Measurements from ENCODE around the gene GPR27. TPM values are rescaled to one million over a fixed set of nuclear protein-coding genes. Genes with fewer than 3 reads are reported as not detected.

The GPR27 gene
- total RNA-seq, 2 donors from 2014 or later = 0.61 to 2.2 TPM

- Histone ChIP-seq H3K9me3 (no peaks in the 10 kb centered on the region), H3K4me1 (no peaks in the 10 kb centered on the region), H3K4me3 (no peak overlapping the region), H3K9ac (ENCODE audit: low read depth in 2 of 2, low read length in 2 of 2) (no peak overlapping the region), H3K27ac (no peak overlapping the region), H3K36me3 (no peaks in the 10 kb centered on the region), H3K27me3 (peaks cover 2% of the 10 kb centered on the region)
- no peak for DNase-seq
- intact Hi-C loops (cut with DNase I) = no loop called here
- TF ChIP-seq, protein P1, sequence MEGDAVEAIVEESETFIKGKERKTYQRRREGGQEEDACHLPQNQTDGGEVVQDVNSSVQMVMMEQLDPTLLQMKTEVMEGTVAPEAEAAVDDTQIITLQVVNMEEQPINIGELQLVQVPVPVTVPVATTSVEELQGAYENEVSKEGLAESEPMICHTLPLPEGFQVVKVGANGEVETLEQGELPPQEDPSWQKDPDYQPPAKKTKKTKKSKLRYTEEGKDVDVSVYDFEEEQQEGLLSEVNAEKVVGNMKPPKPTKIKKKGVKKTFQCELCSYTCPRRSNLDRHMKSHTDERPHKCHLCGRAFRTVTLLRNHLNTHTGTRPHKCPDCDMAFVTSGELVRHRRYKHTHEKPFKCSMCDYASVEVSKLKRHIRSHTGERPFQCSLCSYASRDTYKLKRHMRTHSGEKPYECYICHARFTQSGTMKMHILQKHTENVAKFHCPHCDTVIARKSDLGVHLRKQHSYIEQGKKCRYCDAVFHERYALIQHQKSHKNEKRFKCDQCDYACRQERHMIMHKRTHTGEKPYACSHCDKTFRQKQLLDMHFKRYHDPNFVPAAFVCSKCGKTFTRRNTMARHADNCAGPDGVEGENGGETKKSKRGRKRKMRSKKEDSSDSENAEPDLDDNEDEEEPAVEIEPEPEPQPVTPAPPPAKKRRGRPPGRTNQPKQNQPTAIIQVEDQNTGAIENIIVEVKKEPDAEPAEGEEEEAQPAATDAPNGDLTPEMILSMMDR (IDR thresholded peaks at IDR 0.05) = no peak
Observed at GRCh38 chr3:71791634-71792033, 38.0 kb downstream of the GPR27 start.

DNA sequence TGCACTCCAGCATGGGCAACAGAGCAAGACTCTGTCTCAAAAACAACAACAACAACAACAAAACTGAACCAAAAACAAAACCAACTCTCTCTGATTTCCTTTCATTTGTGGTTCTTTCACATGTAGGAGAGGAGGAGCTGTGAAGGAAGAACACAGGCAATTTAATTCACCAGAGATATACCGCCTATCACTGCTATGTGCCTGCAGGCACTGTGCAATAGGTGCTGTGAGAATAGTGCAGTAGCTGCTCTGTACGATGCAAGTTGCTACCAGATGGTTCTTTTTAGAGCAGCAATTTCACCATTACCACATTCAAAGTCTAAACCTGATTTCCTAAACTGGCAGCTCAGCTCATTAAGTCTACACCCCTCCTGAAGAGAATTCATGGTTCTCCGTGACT is 42.6 kb downstream of the GPR27 start:
- H3K27ac ChIP-seq = no peak overlapping the region
- no peaks in the 10 kb centered on the region for H3K27me3 ChIP-seq
- H3K4me3 ChIP-seq = no peak overlapping the region
- no peak overlapping the region for H3K9ac ChIP-seq (ENCODE audit: low read depth in 2 of 2, low read length in 2 of 2)
- H3K4me1 ChIP-seq = no peaks in the 10 kb centered on the region
- H3K36me3 ChIP-seq = no peaks in the 10 kb centered on the region
- intact Hi-C loops (cut with DNase I) = no loop called here
- DNase-seq = no peak
- TF ChIP-seq, protein P1 (IDR thresholded peaks at IDR 0.05) = no peak
- no peaks in the 10 kb centered on the region for H3K9me3 ChIP-seq

GRCh38 chr3:71797455-71797854 is 43.8 kb downstream of the GPR27 start:
- no peaks in the 10 kb centered on the region for H3K4me1 ChIP-seq
- no peak for DNase-seq
- no peak overlapping the region for H3K4me3 ChIP-seq
- no peaks in the 10 kb centered on the region for H3K9me3 ChIP-seq
- intact Hi-C loops (cut with DNase I) = no loop called here
- no peak overlapping the region for H3K27ac ChIP-seq
- H3K36me3 ChIP-seq = no peaks in the 10 kb centered on the region
- TF ChIP-seq, protein P1 (IDR thresholded peaks at IDR 0.05) = no peak
- H3K27me3 ChIP-seq = no peaks in the 10 kb centered on the region
- no peak overlapping the region for H3K9ac ChIP-seq (ENCODE audit: low read depth in 2 of 2, low read length in 2 of 2)

GRCh38 chr3:71800023-71800422 is 46.4 kb downstream of the GPR27 start:
- DNase-seq = no peak
- H3K9ac ChIP-seq (ENCODE audit: low read depth in 2 of 2, low read length in 2 of 2) = no peak overlapping the region
- H3K27me3 ChIP-seq = no peaks in the 10 kb centered on the region
- H3K36me3 ChIP-seq = no peaks in the 10 kb centered on the region
- TF ChIP-seq, protein P1 (IDR thresholded peaks at IDR 0.05) = no peak
- no peaks in the 10 kb centered on the region for H3K4me1 ChIP-seq
- no peak overlapping the region for H3K27ac ChIP-seq
- intact Hi-C loops (cut with DNase I) = no loop called here
- no peaks in the 10 kb centered on the region for H3K9me3 ChIP-seq
- no peak overlapping the region for H3K4me3 ChIP-seq

DNA sequence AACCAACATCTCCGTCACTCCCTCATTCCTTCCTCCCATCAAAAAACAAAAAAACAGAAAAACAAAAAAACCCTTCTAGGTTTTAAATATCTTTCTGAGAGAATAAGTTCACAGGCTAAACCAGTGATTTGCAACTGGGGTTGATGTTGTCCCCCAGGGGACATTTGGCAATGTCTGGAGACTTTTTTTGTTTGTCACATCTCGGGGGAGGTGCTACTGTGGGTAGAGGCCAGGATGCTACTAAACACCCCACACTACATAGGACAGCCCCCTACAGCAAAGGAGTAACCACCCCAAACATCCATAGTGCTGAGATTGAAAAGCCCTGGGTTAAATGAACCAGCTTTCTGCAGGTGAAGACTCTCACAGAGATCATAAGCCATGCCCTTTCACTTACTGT is 48.3 kb downstream of the GPR27 start:
- intact Hi-C loops (cut with DNase I) = no loop called here
- Histone ChIP-seq H3K4me3 (no peak overlapping the region), H3K27me3 (no peaks in the 10 kb centered on the region), H3K9ac (ENCODE audit: low read depth in 2 of 2, low read length in 2 of 2) (no peak overlapping the region), H3K4me1 (no peaks in the 10 kb centered on the region), H3K36me3 (no peaks in the 10 kb centered on the region), H3K9me3 (no peaks in the 10 kb centered on the region), H3K27ac (no peak overlapping the region)
- no peak for DNase-seq
- TF ChIP-seq, protein P1 (IDR thresholded peaks at IDR 0.05) = no peak

DNA sequence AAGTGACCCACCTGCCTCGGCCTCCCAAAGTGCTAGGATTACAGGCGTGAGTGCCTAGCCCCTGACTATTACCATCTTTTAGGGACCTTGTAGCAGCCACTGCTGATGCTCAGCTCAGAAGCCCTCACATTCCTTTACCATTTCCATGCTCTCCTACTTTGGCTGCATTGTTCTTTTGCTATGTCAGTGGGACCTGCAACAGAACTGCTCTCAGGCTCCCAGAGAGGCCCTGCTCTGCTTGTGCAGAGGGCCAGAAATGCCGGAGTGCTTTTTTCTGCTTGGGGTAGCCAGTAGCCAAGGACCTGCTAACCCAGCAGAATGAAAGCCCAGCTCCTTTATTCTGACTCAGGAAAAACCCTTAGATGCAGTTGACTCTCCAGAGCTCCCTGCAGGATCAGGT is 49.6 kb downstream of the GPR27 start:
- no peak overlapping the region for H3K4me3 ChIP-seq
- H3K9ac ChIP-seq (ENCODE audit: low read depth in 2 of 2, low read length in 2 of 2) = no peak overlapping the region
- TF ChIP-seq, protein P1 (IDR thresholded peaks at IDR 0.05) = no peak
- intact Hi-C loops (cut with DNase I) = no loop called here
- DNase-seq = no peak
- H3K4me1 ChIP-seq = no peaks in the 10 kb centered on the region
- H3K27me3 ChIP-seq = no peaks in the 10 kb centered on the region
- no peaks in the 10 kb centered on the region for H3K9me3 ChIP-seq
- no peaks in the 10 kb centered on the region for H3K36me3 ChIP-seq
- H3K27ac ChIP-seq = no peak overlapping the region

Measured in colonic mucosa (tissue), 4 donors.